Astrocyte (in vitro differentiated cells and primary cell): ENCODE measurements around the gene SAMSN1. TPM values are rescaled to one million over a fixed set of nuclear protein-coding genes. Genes with fewer than 3 reads are reported as not detected.

Experiments
- DNase-seq: peaks from one replicate; pipeline ENCODE4 v3.0.0-alpha.2; 2010; ENCODE audit warnings: low read depth
- FAIRE-seq: peaks from 2 replicates; lab custom pipeline; 2011; peaks lifted over from hg19 to GRCh38; lab: Jason Lieb, UNC
- H2AFZ ChIP-seq: 2 replicates; pipeline ENCODE4 v1.6.0; 2012; ENCODE audit warnings: low read depth, low read length, inconsistent platforms
- H3K27ac ChIP-seq: 2 replicates; pipeline ENCODE4 v1.5.1; 2011; ENCODE audit warnings: low read depth, low read length, inconsistent platforms
- H3K27me3 ChIP-seq: 2 replicates; pipeline ENCODE4 v1.6.0; 2011; ENCODE audit warnings: low read length, inconsistent platforms; ENCODE audit not compliant: insufficient read depth
- H3K36me3 ChIP-seq: 2 replicates; pipeline ENCODE4 v1.5.1; 2011; ENCODE audit warnings: low read length, inconsistent platforms; ENCODE audit not compliant: insufficient read depth
- H3K4me1 ChIP-seq: 2 replicates; pipeline ENCODE4 v1.5.1; 2011; ENCODE audit warnings: low read length, inconsistent platforms; ENCODE audit not compliant: insufficient read depth
- H3K4me2 ChIP-seq: 2 replicates; pipeline ENCODE4 v1.6.0; 2012; ENCODE audit warnings: low read length, inconsistent platforms
- H3K4me3 ChIP-seq: 2 replicates; pipeline ENCODE4 v1.5.1; 2011; ENCODE audit warnings: low read depth, mild to moderate bottlenecking, low read length, inconsistent platforms; ENCODE audit not compliant: insufficient read depth
- H3K79me2 ChIP-seq: 2 replicates; pipeline ENCODE4 v1.6.0; 2012; ENCODE audit warnings: mild to moderate bottlenecking, low read length, inconsistent platforms; ENCODE audit not compliant: insufficient read depth
- H3K9ac ChIP-seq: 2 replicates; pipeline ENCODE4 v1.6.0; 2012; ENCODE audit warnings: mild to moderate bottlenecking, low read length, inconsistent platforms
- H3K9me3 ChIP-seq: 2 replicates; pipeline ENCODE4 v1.5.1; 2012; ENCODE audit warnings: low read depth, mild to moderate bottlenecking, low read length, inconsistent platforms; ENCODE audit not compliant: insufficient read depth
- H4K20me1 ChIP-seq: 2 replicates; pipeline ENCODE4 v1.6.0; 2012; ENCODE audit warnings: low read length, inconsistent platforms; ENCODE audit not compliant: insufficient read depth
- H3K27ac Mint-ChIP-seq: one replicate; pipeline ENCODE4 v1.8.0; 2021; ENCODE audit warnings: mild to moderate bottlenecking, mixed read lengths; ENCODE audit not compliant: unreplicated experiment
- H3K27me3 Mint-ChIP-seq: one replicate; pipeline ENCODE4 v1.8.0; 2021; ENCODE audit warnings: low read depth, mixed read lengths; ENCODE audit not compliant: unreplicated experiment
- H3K36me3 Mint-ChIP-seq: one replicate; pipeline ENCODE4 v1.8.0; 2021; ENCODE audit warnings: low read depth, mixed read lengths; ENCODE audit not compliant: unreplicated experiment
- H3K4me1 Mint-ChIP-seq: one replicate; pipeline ENCODE4 v1.8.0; 2021; ENCODE audit warnings: low read depth, mixed read lengths; ENCODE audit not compliant: unreplicated experiment
- H3K4me3 Mint-ChIP-seq: one replicate; pipeline ENCODE4 v1.8.0; 2021; ENCODE audit warnings: mild to moderate bottlenecking, moderate library complexity, mixed read lengths; ENCODE audit not compliant: unreplicated experiment
- H3K9me3 Mint-ChIP-seq: one replicate; pipeline ENCODE4 v1.8.0; 2021; ENCODE audit warnings: mild to moderate bottlenecking, mixed read lengths; ENCODE audit not compliant: unreplicated experiment
- EZH2 ChIP-seq: IDR thresholded peaks from 2 replicates; pipeline ENCODE4 v1.6.1; 2012; ENCODE audit warnings: mild to moderate bottlenecking, low read length, inconsistent platforms; ENCODE audit not compliant: insufficient read depth
- total RNA-seq: library from RNA; stranded (reverse); gene quantifications from 2 replicates; pipeline ENCODE4 v1.2.1, GENCODE V29; 2021
- TF ChIP-seq, protein P1 (sequence below): IDR thresholded peaks from 2 replicates; pipeline ENCODE4 v1.5.1; 2011; ENCODE audit warnings: low read depth, mild to moderate bottlenecking, inconsistent platforms, low read length, moderate library complexity; ENCODE audit not compliant: insufficient read depth

The SAMSN1 gene
- total RNA-seq, 1 donor from 2014 or later: 0.09 TPM

DNA sequence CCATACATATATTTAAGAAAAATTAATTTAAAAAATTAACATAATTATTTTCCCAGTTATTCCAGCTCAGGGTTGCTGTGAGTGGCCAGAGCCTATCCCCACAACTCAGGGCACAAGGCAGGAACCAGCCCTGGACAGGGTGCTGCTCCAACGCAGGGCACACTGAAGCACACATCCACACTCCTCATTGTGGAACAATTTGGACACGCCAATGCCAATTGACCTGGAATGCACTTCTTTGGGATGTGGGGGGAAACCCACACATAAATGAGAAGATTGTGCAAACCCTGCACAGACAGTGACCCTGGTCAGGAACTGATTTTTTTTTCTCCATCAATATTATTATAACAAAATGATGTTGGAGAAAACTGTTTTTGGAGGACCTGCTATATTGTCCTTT is 23.4 kb downstream of the SAMSN1 start:
- no peak for DNase-seq
- FAIRE-seq: no peak
- H3K4me1 Mint-ChIP-seq: peaks cover 3% of the 10 kb centered on the region
- TF ChIP-seq, protein P1, sequence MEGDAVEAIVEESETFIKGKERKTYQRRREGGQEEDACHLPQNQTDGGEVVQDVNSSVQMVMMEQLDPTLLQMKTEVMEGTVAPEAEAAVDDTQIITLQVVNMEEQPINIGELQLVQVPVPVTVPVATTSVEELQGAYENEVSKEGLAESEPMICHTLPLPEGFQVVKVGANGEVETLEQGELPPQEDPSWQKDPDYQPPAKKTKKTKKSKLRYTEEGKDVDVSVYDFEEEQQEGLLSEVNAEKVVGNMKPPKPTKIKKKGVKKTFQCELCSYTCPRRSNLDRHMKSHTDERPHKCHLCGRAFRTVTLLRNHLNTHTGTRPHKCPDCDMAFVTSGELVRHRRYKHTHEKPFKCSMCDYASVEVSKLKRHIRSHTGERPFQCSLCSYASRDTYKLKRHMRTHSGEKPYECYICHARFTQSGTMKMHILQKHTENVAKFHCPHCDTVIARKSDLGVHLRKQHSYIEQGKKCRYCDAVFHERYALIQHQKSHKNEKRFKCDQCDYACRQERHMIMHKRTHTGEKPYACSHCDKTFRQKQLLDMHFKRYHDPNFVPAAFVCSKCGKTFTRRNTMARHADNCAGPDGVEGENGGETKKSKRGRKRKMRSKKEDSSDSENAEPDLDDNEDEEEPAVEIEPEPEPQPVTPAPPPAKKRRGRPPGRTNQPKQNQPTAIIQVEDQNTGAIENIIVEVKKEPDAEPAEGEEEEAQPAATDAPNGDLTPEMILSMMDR: no peak
- H3K36me3 ChIP-seq: no peaks in the 10 kb centered on the region
- H2AFZ ChIP-seq: no peak overlapping the region
- H3K4me3 ChIP-seq: no peak overlapping the region
- H3K4me1 ChIP-seq: no peaks in the 10 kb centered on the region
- no peaks in the 10 kb centered on the region for H3K27me3 ChIP-seq
- no peaks in the 10 kb centered on the region for H4K20me1 ChIP-seq
- H3K4me3 Mint-ChIP-seq: no peak overlapping the region
- H3K27ac ChIP-seq: no peak overlapping the region
- no peaks in the 10 kb centered on the region for H3K79me2 ChIP-seq
- no peaks in the 10 kb centered on the region for H3K36me3 Mint-ChIP-seq
- H3K9me3 ChIP-seq: no peaks in the 10 kb centered on the region
- no peaks in the 10 kb centered on the region for H3K27me3 Mint-ChIP-seq
- no peak overlapping the region for H3K27ac Mint-ChIP-seq
- H3K9me3 Mint-ChIP-seq: no peaks in the 10 kb centered on the region
- no peak overlapping the region for H3K4me2 ChIP-seq
- H3K9ac ChIP-seq: no peak overlapping the region

DNA sequence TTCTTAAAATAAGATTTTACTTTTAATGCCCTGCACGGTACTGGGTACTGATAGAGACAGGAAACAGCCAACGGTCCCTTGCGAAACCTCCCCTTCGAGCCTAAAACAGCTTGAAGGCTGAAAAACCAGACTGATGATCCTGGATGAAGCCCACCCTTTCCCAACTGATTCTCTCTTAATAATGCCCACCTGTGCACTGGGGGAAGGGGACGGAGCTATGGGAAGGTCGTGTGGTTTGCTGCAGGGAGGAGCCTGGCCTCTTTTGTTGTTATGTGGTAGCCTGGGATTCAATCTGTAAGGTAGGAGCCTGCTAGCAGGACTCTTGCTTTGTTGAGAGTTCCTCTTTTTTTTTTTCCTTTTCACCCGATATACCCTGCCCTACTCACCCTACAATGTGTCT is 25.6 kb downstream of the SAMSN1 start:
- H3K36me3 ChIP-seq: no peaks in the 10 kb centered on the region
- H3K9me3 Mint-ChIP-seq: no peaks in the 10 kb centered on the region
- H3K79me2 ChIP-seq: no peaks in the 10 kb centered on the region
- H3K36me3 Mint-ChIP-seq: no peaks in the 10 kb centered on the region
- no peak overlapping the region for H3K4me2 ChIP-seq
- DNase-seq: no peak
- H3K9ac ChIP-seq: no peak overlapping the region
- H3K27me3 ChIP-seq: no peaks in the 10 kb centered on the region
- no peaks in the 10 kb centered on the region for H3K27me3 Mint-ChIP-seq
- TF ChIP-seq, protein P1: no peak
- no peak for TF ChIP-seq EZH2
- H3K4me1 ChIP-seq: no peaks in the 10 kb centered on the region
- no peak overlapping the region for H3K27ac Mint-ChIP-seq
- H3K4me3 ChIP-seq: no peak overlapping the region
- no peak overlapping the region for H3K4me3 Mint-ChIP-seq
- no peak overlapping the region for H2AFZ ChIP-seq
- no peak overlapping the region for H3K27ac ChIP-seq
- H3K4me1 Mint-ChIP-seq: peaks cover 3% of the 10 kb centered on the region
- no peak for FAIRE-seq
- no peaks in the 10 kb centered on the region for H3K9me3 ChIP-seq
- H4K20me1 ChIP-seq: no peaks in the 10 kb centered on the region

DNA sequence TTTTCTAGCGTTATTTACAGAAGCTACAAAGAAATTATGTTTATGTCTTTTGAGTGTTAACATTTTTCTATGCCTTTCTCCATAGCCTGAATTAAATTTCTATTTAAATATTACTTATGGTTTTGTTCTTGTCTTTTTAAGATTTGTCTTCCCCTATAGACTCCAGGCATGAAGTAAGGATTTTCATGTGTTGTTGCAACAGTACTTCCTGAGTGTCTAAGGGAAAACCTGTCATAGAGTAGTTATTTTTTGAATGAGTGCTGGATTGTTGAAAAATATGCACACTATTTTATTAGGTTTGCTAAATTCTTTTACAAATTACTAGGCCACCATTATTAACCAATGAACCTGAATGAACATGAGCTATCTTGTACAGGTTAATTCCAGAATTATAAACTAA is 27.1 kb downstream of the SAMSN1 start:
- H3K9me3 Mint-ChIP-seq: no peaks in the 10 kb centered on the region
- peaks cover 3% of the 10 kb centered on the region for H3K4me1 Mint-ChIP-seq
- H3K4me3 ChIP-seq: no peak overlapping the region
- no peaks in the 10 kb centered on the region for H3K36me3 Mint-ChIP-seq
- H3K4me1 ChIP-seq: no peaks in the 10 kb centered on the region
- no peak for FAIRE-seq
- DNase-seq: no peak
- H3K9ac ChIP-seq: no peak overlapping the region
- TF ChIP-seq, protein P1: no peak
- TF ChIP-seq EZH2: no peak
- H3K27me3 Mint-ChIP-seq: no peaks in the 10 kb centered on the region
- no peak overlapping the region for H3K27ac Mint-ChIP-seq
- H3K79me2 ChIP-seq: no peaks in the 10 kb centered on the region
- H2AFZ ChIP-seq: no peak overlapping the region
- H3K27ac ChIP-seq: no peak overlapping the region
- no peaks in the 10 kb centered on the region for H3K9me3 ChIP-seq
- H3K27me3 ChIP-seq: no peaks in the 10 kb centered on the region
- H3K4me2 ChIP-seq: no peak overlapping the region
- no peaks in the 10 kb centered on the region for H4K20me1 ChIP-seq
- H3K4me3 Mint-ChIP-seq: no peak overlapping the region
- no peaks in the 10 kb centered on the region for H3K36me3 ChIP-seq
